ACHN (cell line): ENCODE measurements around the gene EVX2.

Experiments
- DNase-seq: peaks from one replicate; pipeline ENCODE4 v3.0.0-alpha.2; 2015
- in situ Hi-C: cut with HindIII; loops from 2 replicates; pipeline ENCODE4 v1.10.0; 2017; ENCODE audit warnings: low sequenced_read_pairs, low pct_ligation_motif_present, low pct_unique_long_range_greater_than_20kb

The EVX2 gene

DNA sequence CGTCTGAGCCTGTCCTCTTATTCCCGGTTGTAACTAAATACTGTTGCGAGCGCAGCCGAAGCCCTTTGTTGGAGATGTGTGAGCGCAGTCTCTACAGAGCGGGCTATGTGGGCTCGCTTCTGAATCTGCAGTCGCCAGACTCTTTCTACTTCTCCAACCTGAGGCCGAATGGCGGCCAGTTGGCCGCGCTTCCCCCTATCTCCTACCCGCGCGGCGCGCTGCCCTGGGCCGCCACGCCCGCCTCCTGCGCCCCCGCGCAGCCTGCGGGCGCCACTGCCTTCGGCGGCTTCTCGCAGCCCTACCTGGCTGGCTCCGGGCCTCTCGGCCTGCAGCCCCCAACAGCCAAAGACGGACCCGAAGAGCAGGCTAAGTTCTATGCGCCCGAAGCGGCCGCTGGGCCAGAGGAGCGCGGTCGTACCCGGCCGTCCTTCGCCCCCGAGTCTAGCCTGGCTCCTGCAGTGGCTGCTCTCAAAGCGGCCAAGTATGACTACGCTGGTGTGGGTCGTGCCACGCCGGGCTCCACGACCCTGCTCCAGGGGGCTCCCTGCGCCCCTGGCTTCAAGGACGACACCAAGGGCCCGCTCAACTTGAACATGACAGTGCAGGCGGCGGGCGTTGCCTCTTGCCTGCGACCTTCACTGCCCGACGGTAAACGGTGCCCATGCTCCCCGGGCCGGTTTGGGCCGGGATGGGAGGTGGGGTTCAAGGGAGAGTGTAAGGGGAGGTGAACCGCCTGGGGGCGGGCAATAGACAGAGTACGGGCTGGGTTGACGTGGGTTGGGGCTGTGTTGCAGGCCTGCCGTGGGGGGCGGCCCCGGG lies 16.2 kb upstream of the EVX2 start, which contains the start of gene HOXD12:
TSS of gene HOXD12 (plus strand) at position 68 of the 819 bp plus-strand sequence. CDS start at position 75, 7 bp downstream.
- no peak for DNase-seq
- in situ Hi-C loops: no loop called here

GRCh38 chr2:176099159-176099727 lies 15.5 kb upstream of the EVX2 start:
- no peak for DNase-seq
- in situ Hi-C loops: no loop called here

DNA sequence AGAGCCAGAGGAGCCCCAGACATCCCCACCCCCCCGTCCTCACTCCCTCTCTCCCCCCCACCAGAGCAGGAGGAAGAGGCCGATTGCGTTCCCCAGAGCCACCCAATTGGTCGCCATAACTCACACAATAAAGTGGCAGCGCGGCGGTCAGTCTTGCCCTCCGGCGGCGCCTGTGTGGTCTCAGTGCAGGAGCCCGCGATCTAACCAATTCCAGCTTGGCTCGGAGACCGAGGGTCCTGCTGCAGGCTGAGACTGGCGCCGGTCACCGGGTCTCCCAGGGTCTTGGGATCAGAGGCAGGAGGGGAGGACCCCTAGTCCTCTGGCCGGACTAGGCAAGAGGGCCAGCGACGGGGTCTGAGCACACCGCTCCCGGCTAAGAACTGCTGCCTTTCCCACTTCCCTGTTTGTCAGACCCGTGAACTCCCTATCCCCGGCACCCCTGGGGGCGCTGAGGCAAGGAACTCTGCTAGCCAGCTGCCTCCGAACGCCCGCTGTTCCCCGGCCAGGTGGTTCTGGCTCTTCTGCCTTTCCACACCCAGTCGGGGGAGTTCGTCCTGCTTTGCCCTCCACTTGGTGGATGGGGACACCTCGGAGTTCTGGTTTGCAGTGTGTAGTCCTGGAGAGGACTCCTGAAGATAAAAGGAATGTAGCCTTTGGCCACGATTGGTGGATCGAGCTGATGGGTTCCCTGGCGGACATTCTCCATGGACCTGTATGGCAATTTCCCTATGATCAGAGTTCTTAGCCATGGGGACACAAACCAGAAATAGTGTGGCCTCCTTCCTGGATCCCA lies 14.8 kb upstream of the EVX2 start:
- DNase-seq: no peak
- in situ Hi-C loops: no loop called here

DNA sequence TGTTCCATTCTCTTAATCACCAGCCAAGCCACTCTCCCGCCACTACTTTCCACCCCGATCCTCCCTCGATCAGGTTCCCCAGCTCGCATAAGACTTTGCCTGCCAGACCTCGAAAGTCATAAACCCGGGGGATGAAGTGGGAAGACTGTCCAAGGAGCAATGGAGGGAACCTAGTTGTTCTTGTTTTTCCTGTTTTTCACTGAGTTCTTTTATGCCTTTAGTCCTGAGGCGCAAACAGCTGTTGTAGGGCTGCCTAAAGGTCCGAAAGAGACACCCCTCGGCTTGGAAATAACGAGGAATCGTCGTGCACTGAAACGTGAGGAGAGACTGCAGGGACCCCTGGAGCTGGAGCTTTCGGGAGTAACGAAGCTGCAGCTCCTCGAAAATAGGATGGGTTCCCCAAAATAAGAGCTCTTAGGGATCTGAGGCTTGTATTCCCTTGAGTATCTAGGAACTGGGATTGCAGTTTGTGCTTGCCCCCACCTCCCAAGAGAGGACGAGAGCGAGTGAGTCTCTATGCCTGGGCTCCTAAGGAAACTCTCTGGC lies 14.1 kb upstream of the EVX2 start:
- DNase-seq: no peak
- in situ Hi-C loops: no loop called here

DNA sequence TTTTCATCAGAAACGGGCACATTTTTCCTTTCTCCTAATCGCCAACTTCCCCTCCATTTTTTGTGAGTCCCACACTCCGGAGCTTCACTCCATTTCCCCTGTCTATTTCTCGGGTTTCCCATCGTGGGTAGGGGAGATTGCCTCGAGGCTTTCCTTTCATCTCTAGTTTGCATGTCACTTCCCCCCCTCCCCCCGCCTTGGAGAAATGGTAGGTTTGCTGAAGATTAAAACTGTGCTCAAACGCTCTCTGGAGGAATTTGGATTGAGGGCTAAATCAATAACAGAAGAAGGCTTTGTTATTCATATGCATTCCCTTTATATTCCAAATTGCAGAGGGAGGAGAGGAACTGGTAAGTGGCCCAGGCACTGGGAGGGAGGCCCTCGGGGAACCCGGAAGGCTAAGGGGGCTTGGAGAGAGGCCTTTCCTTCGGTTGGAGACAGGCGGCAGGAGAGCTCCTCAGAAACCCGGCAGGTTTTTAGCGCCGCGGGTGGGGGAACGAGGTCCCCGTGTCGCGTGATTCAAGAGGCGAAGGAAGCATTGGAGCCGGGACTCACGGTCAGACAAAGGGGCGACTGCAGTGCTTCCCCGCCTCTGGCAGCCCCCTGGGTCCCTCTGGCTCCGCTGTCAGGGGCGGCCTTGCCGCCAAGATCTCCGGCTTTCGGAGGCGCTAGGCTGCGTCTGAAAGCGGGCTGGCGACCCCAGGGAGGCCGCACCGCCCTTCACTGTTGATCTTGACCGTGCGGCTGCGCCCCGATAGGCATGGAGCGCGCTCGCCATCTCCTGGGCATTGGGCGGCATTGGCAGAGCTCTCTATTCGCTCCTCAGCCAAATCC lies 13.4 kb upstream of the EVX2 start:
- in situ Hi-C loops: no loop called here
- peak; percentile 91 for DNase-seq

GRCh38 chr2:176096243-176096985 lies 12.7 kb upstream of the EVX2 start:
- in situ Hi-C loops: no loop called here
- DNase-seq: peak; percentile 63

- in situ Hi-C loops: no loop called here
- no peak for DNase-seq
Measured at GRCh38 chr2:176095421-176095820, 11.7 kb upstream of the EVX2 start.

DNA sequence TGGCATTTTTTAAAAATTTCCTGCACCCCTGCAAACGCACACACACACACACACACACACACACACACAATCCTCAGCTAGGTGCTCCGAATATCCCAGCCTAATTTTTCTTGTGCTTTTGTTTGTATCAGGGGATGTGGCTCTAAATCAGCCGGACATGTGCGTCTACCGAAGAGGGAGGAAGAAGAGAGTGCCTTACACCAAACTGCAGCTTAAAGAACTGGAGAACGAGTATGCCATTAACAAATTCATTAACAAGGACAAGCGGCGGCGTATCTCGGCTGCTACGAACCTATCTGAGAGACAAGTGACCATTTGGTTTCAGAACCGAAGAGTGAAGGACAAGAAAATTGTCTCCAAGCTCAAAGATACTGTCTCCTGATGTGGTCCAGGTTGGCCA lies 10.6 kb upstream of the EVX2 start:
- DNase-seq: no peak
- in situ Hi-C loops: no loop called here

DNA sequence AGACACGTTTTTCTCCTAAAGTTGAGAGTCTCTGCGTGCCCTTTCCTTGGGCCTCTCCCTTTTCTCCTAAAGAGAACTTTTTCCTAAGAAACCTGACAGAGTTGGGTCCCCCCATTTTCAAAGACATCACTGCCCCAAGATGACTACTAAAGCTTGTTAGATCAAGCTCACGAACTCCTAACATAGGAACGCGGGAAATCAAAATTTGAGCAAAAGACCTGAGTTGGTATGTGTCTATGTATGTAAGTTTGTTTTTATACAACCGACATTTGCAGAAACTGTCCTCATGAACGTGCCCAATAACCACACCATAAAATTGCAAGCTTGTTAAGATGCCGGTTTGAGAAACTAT lies 10.1 kb upstream of the EVX2 start:
- in situ Hi-C loops: no loop called here

DNA sequence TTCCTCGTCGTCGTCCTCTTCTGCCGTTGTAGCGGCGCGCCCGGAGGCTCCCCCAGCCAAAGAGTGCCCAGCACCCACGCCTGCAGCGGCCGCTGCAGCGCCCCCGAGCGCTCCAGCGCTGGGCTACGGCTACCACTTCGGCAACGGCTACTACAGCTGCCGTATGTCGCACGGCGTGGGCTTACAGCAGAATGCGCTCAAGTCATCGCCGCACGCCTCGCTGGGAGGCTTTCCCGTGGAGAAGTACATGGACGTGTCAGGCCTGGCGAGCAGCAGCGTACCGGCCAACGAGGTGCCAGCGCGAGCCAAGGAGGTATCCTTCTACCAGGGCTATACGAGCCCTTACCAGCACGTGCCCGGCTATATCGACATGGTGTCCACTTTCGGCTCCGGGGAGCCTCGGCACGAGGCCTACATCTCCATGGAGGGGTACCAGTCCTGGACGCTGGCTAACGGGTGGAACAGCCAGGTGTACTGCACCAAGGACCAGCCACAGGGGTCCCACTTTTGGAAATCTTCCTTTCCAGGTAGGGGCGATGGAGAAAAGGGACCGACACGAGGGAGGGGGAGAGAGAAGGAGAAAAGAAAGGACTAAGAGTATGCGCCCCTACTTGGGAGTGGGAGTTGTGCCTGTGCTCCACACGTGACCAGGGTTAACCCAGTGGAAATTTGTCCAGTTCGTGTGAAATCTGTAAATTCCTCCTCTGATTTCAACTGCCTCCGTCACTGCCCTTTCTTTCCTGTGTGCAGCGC lies 9.6 kb upstream of the EVX2 start:
- in situ Hi-C loops: no loop called here
- DNase-seq: peak; percentile 33

More for the DNA sequence above, 10.1 kb upstream of the EVX2 start:
- no peak for DNase-seq

GRCh38 chr2:176092270-176093144 lies 8.7 kb upstream of the EVX2 start, which contains the start of gene HOXD13:
Gene HOXD13, plus strand, starts transcription at chr2:176092721. Its CDS starts 170 bp downstream, at chr2:176092891.
- no peak for DNase-seq

DNA sequence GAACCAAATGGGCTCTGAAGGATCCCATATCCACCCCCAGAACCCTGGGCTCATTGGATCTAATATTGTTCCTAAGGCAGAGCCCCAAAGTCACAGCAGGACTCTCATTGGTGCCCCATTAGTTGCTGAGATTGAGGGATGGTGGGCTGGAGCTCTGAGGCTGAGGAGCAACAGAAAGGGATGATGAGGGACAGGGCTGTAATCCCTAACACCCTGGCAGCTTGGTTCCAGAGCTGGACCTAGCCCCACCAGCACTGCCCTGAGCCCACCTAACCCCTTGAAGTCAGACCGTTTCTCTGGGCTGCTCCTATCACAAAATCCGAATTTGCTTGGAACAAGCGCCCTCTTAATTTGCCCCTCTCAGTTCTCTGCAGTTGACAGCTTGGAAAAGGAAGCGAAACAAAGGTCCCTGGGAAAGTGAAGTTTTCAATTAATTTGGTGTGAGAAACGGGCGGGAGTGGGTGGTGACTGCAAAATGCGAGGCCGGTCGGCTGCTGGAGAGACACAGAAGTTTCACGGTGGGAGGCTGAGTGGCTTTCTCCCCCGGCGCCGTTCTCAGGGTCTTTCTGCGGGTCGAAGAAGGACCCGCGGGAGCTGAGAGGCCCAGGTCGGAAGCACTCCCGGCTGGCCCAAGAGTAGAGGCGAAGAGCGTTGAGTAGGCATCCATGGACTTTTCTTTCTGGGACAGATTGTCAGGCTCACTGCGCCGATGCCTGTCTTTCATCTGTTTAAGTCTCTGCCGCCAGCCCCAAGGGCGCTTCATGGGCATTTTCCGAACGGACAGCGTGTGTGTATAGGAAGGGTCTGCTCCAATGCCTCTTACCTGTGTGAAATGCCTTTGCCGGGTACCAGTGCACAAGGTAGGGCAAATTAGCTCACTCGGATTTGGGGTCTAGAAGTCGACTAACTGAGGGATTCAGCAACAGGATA lies 7.8 kb upstream of the EVX2 start:
- DNase-seq: no peak
- in situ Hi-C loops: no loop called here

More at GRCh38 chr2:176092270-176093144, 8.7 kb upstream of the EVX2 start, which contains the start of gene HOXD13:
- in situ Hi-C loops: no loop called here

DNA sequence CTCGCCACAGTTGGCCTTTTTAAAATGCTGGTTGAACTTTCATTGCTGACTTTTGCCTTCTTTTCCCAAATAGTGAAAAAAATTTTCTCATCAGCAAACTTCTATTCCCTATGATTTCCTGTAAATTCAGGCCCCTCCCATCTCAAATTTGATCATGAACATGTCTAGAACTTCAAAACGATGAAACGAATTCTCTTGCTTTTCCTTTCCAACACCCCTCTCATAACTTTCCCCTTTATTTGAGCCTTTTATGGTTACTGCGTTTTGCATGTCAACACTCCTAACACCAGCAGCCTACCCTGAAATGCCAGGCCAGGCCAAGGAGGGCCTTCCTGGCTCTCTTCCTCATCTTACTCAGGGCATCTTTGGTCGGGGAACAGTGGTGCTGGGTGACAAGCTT lies 7.1 kb upstream of the EVX2 start:
- in situ Hi-C loops: no loop called here
- DNase-seq: no peak

DNA sequence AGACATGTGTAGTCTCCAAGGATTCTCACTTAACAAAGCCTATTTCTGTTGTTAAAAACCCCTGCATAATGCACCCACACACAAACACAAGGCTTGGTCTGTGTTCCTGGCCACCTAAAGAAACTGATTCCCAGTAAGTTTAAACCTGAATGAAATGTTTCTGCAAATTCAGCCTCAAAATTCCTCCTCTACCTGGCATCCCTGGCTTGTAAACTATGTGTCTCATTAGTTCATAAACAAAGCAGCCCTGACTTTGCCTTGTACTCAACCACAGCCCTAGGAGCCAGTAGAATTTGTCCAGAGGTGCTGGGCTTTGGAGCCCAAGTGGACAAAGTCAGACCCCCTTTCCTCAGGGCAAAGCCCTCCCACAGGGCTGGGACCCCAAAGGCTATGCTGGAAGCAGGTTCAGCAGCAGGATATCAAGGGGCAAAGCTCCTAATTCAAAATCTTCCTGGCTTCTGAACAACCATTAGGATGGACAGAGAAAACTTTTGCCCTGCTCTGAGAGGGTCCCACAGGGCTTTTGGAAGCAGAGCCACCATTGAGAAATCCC lies 6.2 kb upstream of the EVX2 start:
- DNase-seq: no peak
- in situ Hi-C loops: no loop called here
